Fibroblast of upper back skin (primary cell): Measurements from ENCODE around the gene GVQW3.
"Not testable (repeated sequence)": the region's sequence is repeated elsewhere in the genome, so short reads cannot be mapped to it uniquely, and the experiment has no call there.

Source experiments
- DNase-seq: peaks from one replicate; pipeline ENCODE4 v3.0.0-alpha.2; 2013

GVQW3 gene

DNA sequence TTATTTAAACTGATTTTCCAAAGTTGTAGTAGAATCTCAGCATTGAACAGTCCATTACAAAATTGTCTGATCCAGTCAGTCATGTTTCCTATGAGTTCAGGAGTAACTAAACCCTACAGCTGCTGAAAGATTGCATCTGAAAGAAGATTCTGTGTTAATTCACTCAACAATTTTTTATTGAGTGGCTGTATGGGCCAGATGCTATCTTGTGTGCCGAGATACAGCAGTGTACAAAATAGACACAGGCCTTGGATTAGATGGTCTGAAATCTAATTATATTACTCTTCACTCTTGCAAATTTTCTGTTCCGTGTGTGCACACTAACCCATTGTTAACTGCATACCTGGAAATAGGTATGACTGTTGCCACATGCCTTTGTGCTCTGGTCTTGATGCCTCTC is 7.3 kb downstream of the GVQW3 start:
- no peak for DNase-seq

DNA sequence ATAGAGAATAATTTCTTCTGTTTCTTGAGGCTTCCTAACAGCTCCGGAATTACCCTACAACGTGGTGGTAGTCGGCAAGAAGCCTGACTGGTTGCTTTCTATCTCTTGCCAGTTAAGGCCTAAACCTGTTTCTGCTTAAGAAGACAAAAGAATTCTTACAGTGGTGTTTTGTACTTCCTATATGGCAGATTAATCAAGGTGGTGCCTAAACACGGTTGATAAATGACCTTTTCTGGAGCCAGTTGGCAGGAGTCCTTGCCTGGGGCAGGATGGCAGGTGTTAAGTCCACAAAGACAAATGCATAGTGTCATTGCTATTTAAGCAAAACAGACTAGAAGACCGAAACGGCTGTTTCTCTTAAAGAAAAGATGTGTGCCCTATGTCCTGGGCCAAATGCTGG is 9.9 kb downstream of the GVQW3 start:
- DNase-seq, result no peak

DNA sequence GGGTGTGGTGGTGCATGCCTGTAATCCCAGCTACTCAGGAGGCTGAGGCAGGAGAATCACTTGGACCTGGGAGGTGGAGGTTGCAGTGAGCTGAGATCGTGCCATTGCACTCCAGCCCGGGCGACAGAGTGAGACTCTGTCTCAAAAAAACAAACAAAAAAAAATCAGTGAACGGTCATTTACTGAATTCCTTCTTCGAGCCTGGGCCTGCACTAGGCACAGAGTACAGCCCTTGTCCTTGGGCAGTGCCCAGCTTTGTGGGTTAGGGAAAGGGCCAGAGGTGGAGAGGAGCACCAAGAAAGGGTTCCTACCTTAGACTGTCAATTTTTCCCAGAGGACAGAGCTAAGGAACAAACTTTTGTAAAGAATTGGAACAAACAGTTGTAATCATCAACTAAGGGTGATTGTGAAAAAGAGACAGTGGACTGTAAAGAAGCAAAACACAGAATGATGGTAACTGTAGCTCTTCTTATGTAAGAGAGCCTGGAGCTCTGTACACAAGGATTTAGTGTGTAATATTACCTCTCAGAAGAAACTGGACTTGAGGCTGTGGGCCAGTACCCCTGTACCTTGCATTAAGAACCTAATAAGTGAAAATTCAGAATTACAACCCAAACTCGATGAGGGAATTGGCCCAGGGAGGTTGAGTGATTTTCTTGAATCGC is 10.8 kb downstream of the GVQW3 start:
- DNase-seq, result no peak

DNA sequence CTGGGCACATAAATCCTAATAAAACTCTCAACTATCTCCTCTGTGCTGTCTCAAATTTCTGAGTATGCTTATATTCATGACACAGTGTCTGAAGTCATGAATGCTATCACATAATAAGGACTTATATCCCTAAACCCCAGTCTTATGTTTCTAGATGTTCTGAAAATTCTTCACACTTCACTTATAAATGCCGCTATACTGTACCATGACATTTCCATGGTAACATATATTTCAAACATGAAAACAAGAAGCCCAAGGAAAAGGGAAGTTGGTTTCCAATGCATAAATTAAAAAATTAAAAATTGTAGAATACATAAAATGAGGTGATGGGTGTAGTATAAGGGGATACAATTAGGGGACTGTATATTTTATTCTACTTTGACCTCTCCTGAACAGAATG is 11.7 kb downstream of the GVQW3 start:
- DNase-seq, result no peak

DNA sequence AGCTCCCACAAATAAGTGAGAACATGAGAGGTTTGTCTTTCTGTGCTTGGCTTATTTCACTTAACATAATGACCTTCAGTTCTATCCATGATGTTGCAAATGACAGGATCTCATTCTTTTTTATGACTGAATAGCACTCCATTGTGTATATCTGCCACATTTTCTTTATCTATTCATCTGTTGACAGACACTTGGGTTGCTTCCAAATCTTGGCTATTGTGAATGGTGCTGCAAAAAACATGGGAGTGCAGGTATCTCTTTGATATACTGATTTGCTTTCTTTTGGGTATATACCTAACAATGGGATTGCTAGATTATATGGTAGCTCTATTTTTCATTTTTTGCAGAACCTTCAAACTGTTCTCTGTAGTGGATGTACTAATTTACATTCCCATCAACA is 13.3 kb downstream of the GVQW3 start:
- DNase-seq, result no peak

DNA sequence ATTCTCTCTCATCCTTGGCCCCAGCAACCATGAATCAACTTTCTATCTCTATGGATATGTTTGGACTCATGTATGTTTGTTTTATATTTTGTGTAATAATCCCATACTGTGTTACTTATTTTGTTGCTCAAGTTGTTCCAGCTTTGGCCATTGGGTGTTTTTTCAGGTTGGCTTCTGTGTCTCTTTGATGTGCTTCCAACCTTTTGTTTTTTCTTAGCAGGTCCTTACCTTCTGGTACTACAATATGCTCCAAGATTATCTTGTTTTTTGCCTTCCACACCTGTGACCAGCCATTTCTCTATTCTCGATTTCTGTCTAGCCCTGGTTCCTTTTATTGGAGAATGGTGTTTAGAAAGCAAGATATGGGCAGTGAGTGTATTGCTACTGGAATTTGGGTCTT is 14.2 kb downstream of the GVQW3 start:
- no peak for DNase-seq

DNA sequence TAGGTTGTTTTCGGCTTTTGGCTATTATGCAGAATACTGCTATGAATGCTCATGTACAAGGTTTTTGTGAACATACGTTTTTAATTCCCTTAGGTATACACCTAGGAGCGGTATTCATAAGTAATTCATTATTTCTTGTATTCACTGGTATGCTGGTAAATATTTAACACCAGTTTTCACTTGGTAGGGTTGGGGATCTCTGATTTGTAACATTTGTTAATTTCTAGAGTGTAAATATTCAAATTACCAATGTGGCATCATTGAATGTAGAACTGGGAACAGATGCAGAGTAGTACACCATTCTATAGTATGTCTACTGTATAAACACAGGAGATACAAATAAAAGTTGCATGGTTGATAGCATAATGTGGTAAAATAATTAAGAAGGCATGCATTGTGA is 16.3 kb downstream of the GVQW3 start:
- DNase-seq, result no peak

DNA sequence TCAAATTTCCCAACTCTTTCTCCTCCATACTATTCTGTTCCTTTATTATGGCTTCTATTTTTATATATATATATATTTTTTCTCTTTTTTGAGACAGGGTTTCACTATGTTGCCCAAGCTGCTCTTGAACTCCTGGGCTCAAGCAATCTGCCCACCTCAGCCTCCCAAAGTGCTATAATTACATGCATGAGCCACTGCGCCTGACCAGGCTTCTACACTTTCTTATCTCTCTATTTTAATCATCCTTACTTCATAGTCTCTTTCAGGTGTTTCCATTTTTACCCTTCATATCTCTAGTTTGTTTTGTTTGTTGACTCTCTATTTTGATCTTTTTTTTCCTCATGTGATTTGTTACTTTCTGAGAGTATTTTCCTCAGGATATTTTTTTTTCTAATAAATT is 19.8 kb downstream of the GVQW3 start:
- no peak for DNase-seq

DNA sequence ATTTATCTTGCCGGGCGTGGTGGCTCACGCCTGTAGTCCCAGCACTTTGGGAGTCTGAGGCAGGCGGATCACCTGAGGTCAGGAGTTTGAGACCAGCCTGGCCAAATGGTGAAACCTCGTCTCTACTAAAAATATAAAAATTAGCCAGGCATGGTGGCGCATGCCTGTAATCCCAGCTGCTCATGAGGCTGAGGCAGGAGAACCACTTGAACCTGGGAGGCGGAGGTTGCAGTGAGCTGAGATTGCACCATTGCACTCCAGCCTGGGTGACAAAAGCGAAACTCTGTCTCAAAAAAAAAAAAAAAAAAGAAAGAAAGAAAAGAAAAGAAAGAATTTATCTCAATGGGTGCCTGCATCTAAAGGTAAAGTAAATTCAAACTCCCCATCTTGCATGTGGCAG is 20.4 kb downstream of the GVQW3 start:
- not testable (repeated sequence) for DNase-seq

DNA sequence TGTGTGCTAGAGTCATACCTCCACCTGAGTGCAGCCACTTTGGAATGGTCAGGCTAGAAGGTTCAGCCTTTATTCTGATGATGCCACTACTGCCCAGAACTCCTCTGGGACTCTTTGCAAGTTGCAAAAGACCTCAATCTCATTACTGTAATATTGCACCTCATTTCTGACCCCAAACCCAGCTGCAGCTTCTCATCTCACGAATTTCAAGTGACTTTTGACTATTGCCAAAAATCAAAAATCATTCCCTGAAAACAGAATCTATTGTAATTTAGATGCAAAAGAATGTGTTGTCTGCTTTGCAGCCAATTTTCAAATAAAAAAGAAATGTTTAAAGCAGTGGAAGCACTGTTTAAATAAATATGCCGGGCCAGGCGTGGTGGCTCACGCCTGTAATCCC is 25.2 kb downstream of the GVQW3 start:
- DNase-seq, result no peak

DNA sequence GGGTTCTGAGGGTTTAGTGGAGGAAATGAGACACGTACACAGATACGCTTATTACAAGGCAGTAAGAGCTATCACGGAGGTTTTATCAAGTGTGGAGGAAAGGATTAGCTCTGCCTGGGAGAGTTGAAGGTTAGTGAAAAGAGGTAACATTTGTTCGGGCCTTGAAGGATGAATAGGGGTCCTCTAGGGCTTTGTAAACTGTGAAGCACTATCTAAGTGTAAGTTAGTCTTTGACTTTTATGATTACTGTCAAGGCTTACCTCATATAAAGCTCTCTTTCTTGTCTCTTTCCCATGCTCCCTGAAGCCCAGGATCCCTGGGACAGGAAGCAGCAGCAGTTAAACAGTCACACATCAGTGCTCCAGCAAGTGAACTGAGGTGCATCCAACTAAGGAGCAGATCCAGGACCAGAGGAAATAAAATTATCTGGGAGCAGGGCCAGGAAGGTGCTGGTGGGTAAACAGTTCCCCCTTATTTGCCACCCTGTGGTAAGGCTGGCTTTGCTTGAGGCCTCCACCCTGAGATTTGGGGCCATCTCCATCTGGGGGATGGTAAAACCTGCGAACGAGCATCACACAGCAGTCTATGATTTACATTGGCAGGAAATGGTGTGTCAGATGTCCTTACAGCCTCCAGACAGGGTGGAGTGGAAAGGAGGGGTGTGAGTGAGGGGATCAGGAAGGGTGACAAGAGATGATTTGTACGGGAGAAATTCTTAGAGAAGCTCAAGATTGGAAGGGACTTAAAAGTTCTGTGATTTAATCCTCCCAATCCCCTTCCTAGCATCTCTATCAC is 27.2 kb downstream of the GVQW3 start:
- no peak for DNase-seq

DNA sequence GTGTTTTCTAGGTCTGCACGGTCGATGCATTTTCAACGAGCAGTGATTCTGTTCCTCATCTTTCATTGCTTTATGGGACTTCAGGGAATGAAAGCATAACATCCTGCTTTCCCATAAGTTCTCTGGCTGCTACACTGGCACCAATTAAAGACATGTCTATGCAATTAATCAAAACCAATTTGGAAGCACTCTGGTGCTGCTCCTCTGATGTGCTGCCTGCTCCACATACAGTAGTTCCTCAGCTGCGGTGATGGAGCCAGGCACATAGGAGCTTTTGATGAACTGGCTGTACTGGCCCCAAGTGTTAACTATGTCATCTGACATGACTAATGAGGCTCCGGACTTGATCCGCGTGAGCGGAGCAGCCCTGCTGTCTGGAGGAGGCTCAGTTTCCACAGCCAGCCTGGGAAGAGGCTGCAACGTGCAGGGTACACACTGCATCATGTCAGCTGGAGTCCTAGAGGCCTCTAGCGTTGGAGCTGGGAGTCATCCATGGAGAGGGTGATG is 29.8 kb downstream of the GVQW3 start:
- DNase-seq, result no peak

DNA sequence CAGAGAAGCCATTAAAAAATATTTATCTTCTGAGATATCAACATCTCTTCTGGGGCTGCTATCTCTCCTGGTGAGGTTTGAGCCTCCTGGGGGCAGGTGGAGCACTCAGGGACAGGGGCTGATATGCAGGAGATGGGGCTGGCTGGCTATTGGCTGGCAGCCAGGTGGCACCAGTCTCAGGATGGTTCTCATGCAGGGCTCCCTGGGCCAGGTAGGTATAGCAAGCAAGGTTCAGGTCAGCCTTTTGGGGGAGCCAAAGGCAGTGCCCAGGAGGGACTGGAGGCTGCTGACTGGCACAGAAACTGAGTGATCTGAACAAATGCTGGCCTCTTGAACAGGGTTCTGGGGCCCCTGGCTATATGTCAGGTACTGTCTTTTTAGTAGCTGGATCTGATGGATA is 34.0 kb downstream of the GVQW3 start:
- no peak for DNase-seq

DNA sequence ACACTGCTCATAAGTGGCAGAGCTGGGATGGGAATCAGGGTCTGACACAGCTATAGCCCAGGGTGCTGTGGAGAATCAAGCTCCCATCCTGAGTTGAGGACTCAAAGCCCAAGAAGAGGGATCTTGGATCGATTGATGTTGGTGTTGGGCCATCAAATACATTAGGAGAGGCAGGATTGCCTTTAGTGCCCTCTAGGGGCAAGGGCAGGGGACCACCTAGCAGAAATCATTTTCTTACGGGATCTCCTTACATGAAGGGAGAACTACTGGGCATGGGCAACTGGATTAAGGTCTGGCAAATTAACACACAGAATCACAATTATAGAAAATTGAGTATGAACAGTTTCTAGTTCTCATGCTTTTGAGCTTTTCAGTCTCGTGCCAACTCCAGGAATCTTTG is 38.8 kb downstream of the GVQW3 start:
- no peak for DNase-seq

DNA sequence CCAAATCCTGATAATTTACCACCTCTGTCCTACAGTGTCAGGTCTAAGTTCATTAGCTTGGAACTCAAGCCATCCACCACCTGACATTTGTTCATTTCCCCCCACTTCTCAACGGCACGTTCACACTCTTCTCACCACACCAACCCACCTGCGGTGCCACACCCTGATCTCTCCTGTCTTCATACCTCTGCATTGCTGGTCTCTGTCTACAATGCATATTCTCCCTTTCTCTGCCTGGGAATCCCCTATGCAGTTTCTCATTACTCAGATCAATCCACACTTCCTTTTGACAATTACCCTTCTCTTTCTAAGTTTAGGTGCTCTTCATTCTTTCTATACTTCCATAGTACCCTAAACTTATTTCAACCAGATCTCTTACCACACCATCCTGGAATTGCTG is 43.3 kb downstream of the GVQW3 start:
- DNase-seq, result no peak

DNA sequence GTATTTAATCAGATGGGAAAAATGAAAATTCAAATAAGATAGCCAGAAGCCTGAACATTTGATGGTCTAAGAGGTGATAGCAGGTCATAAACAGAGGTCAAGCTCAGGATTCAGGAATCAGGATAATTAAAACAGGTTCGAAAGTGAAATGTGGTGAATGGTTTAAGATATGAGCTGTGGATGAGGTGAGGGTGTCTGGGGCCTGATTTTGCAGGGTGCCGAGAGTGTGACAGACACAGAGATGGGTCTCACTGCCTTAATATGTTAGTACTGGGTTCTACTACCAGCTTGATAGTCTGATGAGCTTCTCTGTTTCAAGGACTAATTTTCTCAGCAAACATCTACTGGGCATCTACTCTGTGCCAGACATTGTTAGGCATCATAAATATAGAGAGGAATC is 43.8 kb downstream of the GVQW3 start:
- no peak for DNase-seq

DNA sequence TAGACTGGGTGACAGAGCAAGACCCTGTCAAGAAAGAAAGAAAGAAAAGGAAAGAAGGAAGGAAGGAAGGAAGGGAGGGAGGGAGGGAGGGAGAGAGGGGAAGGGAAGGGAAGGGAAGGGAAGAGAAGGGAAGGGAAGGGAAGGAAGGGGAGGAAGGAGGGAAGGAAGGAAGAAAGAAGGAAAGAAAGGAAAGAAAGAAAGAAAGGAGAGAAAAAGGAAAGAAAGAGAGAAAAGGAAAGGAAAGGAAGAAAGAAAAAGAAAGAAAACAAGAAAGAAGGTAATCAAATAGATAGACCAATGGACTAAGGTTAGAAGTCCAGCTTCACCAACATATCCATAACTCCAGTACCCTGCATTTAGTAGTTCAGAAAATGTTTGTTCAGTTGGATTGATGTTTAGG is 45.5 kb downstream of the GVQW3 start:
- no peak for DNase-seq

DNA sequence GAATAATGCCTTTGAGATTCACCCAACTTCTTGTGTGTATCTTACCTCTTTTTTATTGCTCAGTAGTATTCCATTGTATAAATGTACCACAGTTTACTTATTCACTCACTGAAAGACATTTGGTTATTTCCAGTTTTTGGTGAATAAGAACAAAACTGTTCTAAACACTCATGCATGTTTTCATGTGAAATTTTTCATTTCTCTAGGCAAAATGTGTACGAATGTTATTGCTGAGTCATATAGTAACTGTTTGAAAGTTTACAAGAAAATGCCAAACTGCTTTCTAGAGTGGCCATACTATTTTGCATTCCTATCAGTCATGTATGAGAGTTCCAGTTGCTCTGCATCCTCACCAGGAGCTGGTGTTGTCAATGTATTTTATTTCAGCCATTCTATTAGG is 54.9 kb downstream of the GVQW3 start:
- no peak for DNase-seq

DNA sequence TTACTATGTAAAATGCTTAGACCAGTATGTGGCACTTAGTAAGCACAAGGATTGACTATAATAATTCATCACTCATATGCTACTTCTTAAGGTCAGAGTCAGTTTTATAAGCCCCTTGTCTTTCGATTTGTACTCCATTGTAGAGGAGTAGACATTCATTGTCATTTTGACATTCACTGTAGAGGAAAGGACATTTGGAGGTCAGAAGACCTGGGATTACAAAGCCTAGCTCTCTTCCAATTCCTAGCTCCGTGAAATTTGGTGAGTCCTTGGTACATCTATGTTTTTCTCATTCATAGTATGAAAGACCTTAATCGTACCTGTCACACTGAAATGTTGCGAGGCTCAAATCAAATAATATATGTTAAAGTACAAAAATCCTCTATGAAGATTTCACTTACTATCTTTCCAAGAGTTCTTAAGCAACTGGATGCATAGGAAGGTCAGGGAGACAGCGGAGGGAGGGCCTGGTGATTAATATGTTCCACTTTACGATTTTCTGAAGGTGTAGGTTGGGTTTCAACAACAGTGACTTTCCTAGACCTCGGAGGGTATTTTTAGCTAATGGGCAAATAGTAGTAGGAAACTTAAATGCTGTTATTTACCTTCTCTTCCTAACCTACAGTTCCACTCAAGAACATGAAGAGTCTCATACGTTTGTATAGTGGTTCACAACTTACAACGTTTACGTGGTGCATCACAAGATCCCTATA is 62.3 kb downstream of the GVQW3 start:
- DNase-seq, result no peak

DNA sequence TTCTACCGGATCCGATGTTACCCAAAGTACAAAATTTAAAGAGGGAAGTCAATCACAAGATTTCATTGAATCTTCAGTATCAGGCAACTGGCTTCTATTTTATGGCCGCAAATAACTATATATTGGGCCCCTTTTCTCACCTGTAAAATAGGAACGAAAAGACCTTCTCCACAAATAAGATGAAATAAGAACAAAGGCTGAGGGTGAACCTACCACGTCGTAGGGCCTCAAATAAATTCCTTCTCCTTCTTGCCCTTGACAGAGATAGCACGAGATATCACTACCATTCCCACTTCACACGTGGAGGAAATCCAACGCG is 62.9 kb downstream of the GVQW3 start:
- DNase-seq, result no peak

DNA sequence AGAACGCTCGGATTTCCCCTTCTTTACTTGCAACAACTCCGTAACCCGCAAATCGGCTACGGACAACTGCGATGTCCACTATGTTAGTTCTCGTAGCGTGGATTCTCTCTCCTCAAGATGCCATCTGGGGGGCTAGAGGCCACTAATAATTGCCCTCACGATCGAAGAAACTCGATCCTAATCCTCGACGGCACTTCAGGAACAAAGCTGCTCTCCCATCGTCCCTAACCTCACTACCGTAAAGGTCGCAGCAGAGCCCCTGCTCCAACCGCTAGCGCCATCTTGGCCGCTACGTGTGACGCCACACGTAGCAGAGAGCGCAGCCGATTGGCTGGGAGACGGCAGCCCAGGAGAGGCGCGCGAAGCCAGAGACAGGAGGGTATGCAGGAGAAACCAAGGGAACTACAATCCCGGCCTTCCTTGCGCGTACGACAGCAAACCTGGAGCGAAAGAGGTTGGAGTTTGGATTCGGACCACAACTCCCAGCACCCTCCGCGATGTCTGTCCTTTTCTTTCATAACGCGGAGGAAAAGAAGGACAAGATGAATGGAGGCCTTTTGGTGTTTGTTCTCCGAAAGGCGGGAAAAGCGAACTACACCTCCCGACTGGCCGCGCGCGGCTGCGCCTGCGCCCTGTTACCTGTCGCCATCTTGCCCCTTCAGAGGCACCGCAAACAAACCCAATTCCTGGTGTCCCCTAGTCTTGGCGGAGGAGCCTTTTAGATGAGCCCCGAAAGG is 63.4 kb downstream of the GVQW3 start, which contains the start of gene EMSY:
EMSY (plus strand) TSS at position 635 of the 737 bp plus-strand sequence. CDS start 1,921 bp downstream, outside the sequence.
- peak; percentile 100 for DNase-seq

DNA sequence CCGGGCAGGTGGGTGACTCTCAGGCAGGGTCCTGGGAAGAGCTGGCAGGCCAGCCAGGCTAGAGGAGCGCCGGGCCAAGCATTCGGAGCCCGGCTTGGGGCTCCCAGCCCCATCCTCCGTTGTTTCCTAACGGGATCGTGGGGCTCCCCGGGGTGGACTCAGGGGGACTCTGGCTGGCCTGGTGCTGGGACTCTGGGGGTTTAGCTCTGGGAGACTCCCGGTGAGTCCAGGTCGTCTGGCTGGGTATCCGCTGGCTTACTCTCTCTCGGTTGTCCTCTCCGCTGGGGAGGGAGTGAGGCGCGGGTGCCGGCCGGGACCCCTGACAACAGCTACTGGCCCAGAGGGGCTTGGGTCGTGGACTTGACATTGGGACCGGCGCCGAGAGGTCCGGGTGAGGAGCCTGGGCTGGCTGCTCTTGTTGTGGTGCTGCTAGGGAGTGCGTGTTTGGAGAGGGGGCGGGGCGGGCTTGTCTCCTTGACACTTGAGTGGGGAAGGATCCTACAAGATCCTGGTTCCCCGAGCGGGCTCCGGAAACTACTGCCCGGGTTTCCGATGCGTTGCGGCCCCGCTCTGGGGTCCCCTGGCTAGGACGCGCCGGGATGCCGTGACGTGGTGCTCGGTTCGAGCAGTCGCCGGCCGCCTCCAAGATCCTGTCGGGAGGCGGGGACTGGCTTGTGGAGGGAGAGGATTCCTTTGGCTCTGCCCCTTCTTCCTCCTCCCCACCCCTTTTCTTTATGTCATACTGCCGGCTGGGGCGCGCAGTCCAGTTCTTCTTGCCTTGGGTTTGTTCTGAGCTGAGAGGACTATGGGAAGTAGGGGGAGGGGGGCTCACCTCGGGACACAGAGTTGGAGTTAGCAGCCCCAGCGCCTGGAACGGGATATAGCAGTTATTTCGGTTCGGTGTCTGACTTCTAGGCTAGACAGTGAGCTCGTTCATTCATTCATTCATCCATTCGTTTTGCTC is 64.3 kb downstream of the GVQW3 start:
- peak; percentile 89 for DNase-seq
